GDM1 (cell line): ENCODE results near the gene ERC1.
A peak's percentile ranks its signal among the peaks of the same experiment; 100 is the strongest.
"Not testable (repeated sequence)": the region's sequence is repeated elsewhere in the genome, so short reads cannot be mapped to it uniquely, and the experiment has no call there.

Experiments used
- DNase-seq: peaks from one replicate; lab custom pipeline; 2025; lab: John Stamatoyannopoulos, UW

Gene ERC1

DNA sequence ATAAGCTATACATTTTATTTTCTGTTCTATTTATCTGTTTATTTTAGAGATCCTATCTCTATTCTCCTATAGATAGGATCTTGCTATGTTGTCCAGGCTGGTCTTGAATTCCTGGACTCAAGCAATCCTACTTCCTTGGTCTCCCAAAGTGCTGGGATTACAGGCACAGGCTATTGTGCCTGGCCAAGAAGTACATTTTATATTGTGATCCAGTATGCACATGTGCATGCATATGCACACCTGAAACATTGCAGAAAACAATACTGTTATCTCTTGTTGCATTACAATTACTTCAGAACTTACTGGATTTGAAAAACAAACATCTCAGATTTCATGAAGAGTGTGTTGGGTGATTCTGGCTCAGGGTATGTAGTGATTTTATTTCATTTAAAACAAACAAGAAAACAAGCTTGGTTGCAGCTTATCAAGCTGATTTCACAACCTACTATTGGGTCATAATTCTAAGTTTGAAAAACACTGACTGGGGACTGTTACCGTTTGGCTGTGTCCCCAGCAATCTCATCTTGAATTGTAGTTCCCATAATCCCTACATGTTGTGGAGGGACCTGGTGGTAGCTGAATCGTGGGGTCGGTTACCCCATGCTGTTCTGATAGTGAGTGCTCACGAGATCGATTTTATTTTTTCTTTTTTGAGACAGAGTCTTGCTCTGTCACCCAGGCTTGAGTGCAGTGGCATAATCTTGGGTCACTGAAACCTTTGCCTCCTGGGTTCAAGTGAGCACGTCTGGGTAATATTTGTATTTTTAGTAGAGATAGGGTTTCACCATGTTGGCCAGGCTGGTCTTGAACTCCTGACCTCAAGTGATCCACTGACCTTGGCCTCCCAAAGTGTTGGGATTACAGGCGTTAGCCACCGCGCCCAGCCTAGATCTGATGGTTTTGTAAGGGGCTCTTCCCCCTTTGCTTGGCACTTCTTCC, 31.3 kb downstream of the ERC1 start:
- DNase-seq, result no peak

GRCh38 chr12:1030779-1031178, 39.8 kb downstream of the ERC1 start:
- DNase-seq, result no peak

DNA sequence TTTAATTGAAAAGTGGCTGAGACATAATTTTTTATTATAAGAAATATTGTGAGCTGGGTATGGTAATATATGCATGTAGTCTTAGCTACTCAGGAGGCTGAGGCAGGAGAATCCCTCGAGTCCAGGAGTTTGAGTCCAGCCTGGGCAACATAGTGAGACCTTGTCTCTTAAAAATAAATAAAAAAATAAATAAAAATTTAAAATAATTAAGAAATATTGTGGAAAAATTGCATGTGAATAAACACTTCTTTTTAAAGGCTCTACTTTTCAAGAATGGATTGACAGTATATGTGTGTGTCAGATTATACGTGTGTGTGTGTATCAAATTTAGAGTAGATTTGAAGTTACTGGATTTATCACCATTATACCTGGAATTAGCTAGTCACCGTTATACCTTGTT, 43.2 kb downstream of the ERC1 start:
- DNase-seq, result no peak

GRCh38 chr12:1034751-1035457, 43.9 kb downstream of the ERC1 start:
- no peak for DNase-seq

DNA sequence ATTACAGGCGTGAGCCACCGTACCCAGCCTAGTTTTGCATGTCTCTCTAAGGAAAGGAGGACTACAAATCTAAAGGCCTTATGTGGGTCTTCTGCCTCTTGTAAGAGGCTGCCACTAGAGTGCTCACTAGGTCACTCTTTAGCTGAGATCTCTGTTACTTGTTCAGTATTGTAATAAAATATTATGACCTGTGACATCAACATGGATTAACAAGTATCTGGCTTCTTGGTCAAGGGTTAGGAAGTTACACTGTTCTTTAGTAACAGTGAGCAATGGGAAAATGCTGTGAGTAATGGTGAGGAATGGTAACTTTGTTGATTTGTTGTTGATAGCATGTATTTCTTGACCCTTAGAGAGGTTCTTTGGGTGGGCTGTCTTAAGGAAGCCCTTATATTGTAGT, 50.5 kb downstream of the ERC1 start:
- DNase-seq, result no peak

- DNase-seq, result no peak
These were observed 53.2 kb downstream of the ERC1 start for GRCh38 chr12:1044199-1044598.

DNA sequence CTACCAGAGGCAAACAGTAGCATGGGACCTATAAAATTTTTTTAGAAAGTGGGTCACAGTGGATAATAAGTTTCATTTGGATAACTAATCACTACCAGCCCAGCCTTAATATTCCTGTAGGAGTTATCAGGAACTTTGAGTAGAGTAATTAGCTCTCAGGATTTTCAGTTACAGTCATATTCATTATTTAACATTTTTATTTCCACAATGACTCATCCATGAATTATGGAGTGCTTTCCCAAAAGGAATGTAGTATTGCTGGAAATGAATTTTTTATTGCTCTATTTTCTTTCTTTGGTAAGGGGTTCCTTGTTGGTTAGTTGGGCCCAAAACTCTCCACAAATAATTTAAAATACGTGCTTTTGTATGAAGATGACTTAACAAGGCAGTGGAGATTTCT, 53.7 kb downstream of the ERC1 start:
- no peak for DNase-seq

DNA sequence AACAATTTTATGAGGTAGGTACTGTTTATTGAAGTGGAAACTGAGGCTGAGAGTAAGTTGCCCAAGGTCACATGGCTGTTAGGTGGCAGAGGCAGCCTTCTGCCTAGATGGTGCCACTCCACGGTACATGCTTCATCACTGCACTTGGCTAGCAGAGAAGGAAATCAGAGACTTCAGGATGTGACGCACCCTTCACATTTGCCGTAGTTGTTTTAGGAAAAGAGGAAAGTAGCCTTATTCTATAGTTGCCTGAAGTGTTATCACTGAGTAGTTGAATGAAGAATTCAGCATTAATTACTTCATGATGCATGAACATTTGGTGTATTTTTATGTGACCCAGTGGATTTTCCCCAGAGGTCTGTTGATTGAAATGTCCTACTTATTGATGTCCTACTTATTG, 55.7 kb downstream of the ERC1 start:
- no peak for DNase-seq

DNA sequence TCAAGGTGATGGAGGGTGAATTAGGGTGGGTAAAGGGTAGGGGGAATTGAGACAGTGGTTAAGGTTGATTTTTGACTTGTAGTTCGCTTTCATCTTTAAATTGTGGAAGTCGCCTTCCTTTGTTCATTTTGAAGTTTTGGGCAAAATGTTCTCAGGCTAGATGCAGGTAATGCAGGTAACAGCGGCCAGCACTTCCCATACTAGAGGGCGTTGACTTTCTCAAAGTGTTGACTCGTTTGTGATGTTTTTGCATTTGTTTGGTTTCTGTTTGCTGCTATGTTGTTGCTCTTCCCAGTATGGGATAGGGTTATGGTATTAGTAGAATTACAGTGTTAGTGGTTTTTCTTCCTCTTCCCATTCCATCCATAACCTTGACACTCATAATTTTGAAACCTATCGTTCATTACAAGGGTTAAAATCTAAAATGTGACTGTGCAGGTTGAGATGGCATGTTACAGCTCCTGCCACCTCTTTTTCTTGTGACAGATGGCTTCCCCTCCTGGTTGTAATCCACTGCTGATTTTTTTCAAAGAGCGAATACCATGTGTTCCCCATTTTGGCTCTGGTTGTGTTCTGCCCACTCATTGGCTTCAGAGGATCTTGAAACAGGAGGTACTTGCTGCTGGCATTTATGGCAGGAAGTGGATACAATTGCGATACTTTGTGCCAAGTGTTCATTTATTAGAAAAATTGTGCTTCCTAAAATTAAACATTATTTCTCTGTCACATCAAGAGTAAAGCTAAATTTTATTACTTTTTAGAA, 57.1 kb downstream of the ERC1 start:
- DNase-seq, result peak; percentile 41

- peak; percentile 41 for DNase-seq
These were observed 59.2 kb downstream of the ERC1 start for GRCh38 chr12:1050059-1050707.

GRCh38 chr12:1051672-1052071, 60.6 kb downstream of the ERC1 start:
- not testable (repeated sequence) for DNase-seq

DNA sequence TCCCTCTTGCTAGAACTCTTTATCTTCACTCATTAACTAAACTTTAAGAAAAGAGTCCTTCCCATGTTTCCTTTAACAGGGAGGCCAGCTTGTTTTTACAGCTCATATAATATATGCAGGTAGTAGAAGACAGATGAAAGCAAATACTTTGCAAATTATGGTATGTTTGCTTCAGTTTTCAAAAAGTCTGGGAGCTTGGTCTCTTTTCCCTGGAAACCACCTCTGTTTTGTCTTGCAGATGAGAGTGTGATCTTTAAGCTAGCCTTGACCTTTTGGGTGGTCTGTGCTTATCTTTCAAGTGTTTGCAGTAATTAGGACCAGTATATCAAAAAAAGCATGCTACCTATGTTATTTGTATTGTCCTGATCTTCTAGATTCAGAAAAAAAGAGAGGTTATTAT, 62.7 kb downstream of the ERC1 start:
- DNase-seq, result no peak

- DNase-seq, result no peak
These were observed 63.3 kb downstream of the ERC1 start for GRCh38 chr12:1054117-1054870.

DNA sequence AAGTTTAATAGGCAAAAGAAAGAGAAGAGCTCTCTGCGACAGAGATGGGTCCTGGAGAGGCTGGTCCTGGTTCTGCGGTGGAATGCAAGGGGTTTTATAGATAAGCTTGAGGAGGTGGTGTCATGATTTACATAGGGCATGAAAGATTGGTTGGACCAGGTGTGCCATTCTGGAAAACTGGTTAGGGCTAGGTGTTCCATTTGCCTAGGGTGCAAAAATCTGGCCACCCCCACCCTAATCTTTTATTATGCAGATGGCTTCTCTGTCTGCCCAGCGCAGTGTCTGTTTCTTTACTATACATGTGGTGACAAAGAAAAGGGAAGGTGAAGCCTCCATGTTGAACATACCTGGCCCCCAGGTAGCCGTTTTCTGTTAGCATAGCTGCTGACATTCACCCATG, 65.4 kb downstream of the ERC1 start:
- DNase-seq, result no peak

GRCh38 chr12:1058423-1058822, 67.4 kb downstream of the ERC1 start:
- DNase-seq, result no peak

GRCh38 chr12:1059162-1059561, 68.1 kb downstream of the ERC1 start:
- DNase-seq, result no peak

GRCh38 chr12:1063852-1064251, 72.8 kb downstream of the ERC1 start:
- DNase-seq, result no peak

DNA sequence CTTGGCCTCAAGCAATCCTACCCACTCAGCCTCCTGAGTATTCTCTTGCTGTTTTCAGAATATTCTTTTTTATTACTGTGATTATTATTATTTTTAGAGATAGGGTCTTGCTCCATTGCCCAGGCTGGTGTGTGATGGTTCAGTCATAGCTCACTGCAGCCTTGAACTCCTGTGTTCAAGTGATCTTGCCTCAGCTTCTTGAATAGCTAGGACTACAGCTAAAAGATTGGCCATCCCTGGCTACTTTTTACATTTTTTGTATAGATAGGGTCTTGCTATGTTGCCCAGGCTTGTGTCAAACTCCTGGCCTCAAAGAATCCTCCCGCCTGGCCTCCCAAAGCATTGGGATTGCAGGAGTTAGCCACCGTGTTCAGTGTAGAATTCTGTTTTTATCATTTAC, 73.3 kb downstream of the ERC1 start:
- no peak for DNase-seq

DNA sequence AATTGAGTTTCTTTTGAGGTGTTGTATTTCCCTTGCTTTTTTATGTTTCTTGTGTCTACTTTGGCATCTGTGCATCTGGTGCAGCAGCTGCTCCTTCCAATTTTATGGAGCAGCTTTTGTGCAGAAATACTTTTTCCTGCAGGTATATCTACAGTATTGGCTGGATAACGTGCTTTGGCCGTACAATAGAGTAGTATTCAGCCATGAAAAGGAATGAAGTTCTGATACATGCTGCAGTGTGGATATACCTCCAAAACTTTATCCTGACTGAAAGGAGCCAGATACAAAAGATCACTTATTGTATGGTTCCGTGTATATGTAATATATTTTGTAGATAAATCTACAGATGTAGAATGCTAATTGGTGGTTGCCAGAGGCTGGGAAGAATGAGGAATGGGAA, 74.6 kb downstream of the ERC1 start:
- no peak for DNase-seq

DNA sequence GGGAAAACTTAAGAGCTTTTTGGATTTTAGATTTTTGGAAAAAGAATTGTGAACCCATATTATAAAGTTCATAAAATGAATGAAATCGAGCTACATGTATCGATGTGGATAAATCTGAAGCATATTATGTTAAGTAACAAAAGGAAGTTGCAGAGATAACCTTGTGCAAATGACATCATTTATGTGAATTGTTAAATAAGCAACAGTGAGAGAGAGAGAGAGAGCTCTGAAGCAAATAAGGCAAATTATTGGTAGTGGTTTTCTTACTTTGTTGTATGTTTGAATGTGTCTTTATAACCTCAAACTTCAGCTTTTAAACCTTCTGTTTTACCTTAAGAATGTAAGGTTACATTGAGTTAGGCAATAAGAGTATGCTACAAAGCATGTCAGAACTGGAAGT, 78.8 kb downstream of the ERC1 start:
- DNase-seq, result no peak

- no peak for DNase-seq
These were observed 80.2 kb downstream of the ERC1 start for GRCh38 chr12:1071182-1071581.
